ENCODE results near the gene EBF3.

GRCh38 chr10:129868449-129869035 is 95.5 kb downstream of the EBF3 start:
- TF ChIP-seq CTCF (IDR thresholded peaks at IDR 0.05 in 4 of 5, conservative IDR thresholded peaks at IDR 0.05 in 1 of 5) = no peak
- no peak for TF ChIP-seq POLR2A (IDR thresholded peaks at IDR 0.05)

All from gastrocnemius medialis (tissue), 4 donors.